Activated T-cell treated with anti-CD3 and anti-CD28 coated beads for 1 hour (primary cell): ENCODE data around the gene SEMA5A.

Source experiments
- DNase-seq: peaks from one replicate; pipeline ENCODE4 v3.0.0-alpha.2; 2020; ENCODE audit warnings: low read depth

SEMA5A gene

GRCh38 chr5:9009931-9010651, 535.8 kb downstream of the SEMA5A start:
- no peak for DNase-seq

GRCh38 chr5:8997542-8998070, 548.3 kb downstream of the SEMA5A start:
- no peak for DNase-seq

- no peak for DNase-seq
Measured at GRCh38 chr5:8993031-8993430, 552.8 kb downstream of the SEMA5A start.
